ENCODE measurements around the gene STK33.

Gene STK33

GRCh38 chr11:8368194-8368593 is 225.8 kb downstream of the STK33 start:
- TF ChIP-seq TAF1 (IDR thresholded peaks at IDR 0.05; ENCODE audit: low read depth, low read length) = no peak
- no peak for TF ChIP-seq POLR2A (IDR thresholded peaks at IDR 0.05; ENCODE audit: low read depth, low read length)
- no peak for TF ChIP-seq SPI1 (IDR thresholded peaks at IDR 0.05; ENCODE audit: low read depth, low read length)
- TF ChIP-seq POLR2AphosphoS5 (IDR thresholded peaks at IDR 0.05; ENCODE audit: low read depth, low read length) = no peak
- TF ChIP-seq PAX5 (IDR thresholded peaks at IDR 0.05; ENCODE audit: insufficient read depth, low read length, severe bottlenecking) = no peak
- no peak for TF ChIP-seq POU2F2 (IDR thresholded peaks at IDR 0.05; ENCODE audit: low read depth, low read length)
- FAIRE-seq = no peak
- DNase-seq (ENCODE audit: insufficient read length, low spot score) = no peak

- TF ChIP-seq POLR2AphosphoS5 (IDR thresholded peaks at IDR 0.05; ENCODE audit: low read depth, low read length) = no peak
- TF ChIP-seq TAF1 (IDR thresholded peaks at IDR 0.05; ENCODE audit: low read depth, low read length) = no peak
- TF ChIP-seq POU2F2 (IDR thresholded peaks at IDR 0.05; ENCODE audit: low read depth, low read length) = no peak
- TF ChIP-seq SPI1 (IDR thresholded peaks at IDR 0.05; ENCODE audit: low read depth, low read length) = no peak
- TF ChIP-seq PAX5 (IDR thresholded peaks at IDR 0.05; ENCODE audit: insufficient read depth, low read length, severe bottlenecking) = no peak
- no peak for TF ChIP-seq POLR2A (IDR thresholded peaks at IDR 0.05; ENCODE audit: low read depth, low read length)
- FAIRE-seq (no peak), DNase-seq (ENCODE audit: insufficient read length, low spot score) (no peak)
These were observed 227.7 kb downstream of the STK33 start for GRCh38 chr11:8366316-8366715.

- no peak for FAIRE-seq
- TF ChIP-seq SPI1 (IDR thresholded peaks at IDR 0.05; ENCODE audit: low read depth, low read length) (no peak), PAX5 (IDR thresholded peaks at IDR 0.05; ENCODE audit: insufficient read depth, low read length, severe bottlenecking) (no peak), POLR2A (IDR thresholded peaks at IDR 0.05; ENCODE audit: low read depth, low read length) (no peak), TAF1 (IDR thresholded peaks at IDR 0.05; ENCODE audit: low read depth, low read length) (no peak), POU2F2 (IDR thresholded peaks at IDR 0.05; ENCODE audit: low read depth, low read length) (no peak), POLR2AphosphoS5 (IDR thresholded peaks at IDR 0.05; ENCODE audit: low read depth, low read length) (no peak)
- no peak for DNase-seq (ENCODE audit: insufficient read length, low spot score)
These were observed 228.6 kb downstream of the STK33 start for GRCh38 chr11:8365216-8365941.

DNA sequence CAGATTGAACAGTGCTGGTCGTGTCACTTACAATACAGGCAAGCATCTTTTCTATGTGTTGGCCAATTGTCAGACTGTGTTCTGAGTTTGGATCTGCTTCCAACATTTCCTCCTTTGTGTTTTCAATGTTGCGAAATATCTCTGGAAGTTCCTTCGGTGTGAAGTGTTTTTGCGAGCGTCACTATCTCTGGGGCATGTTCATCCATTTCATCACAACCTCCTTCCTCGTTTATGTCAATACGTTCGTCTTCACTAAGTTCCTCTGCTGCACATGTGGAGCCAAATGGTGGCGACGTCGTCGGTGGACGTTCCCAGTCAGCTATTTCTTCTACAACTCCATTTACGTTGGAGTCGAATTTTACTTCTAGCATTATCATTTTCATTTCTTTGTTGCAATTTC is 230.1 kb downstream of the STK33 start:
- no peak for DNase-seq (ENCODE audit: insufficient read length, low spot score)
- FAIRE-seq = no peak
- TF ChIP-seq POLR2A (IDR thresholded peaks at IDR 0.05; ENCODE audit: low read depth, low read length) (no peak), PAX5 (IDR thresholded peaks at IDR 0.05; ENCODE audit: insufficient read depth, low read length, severe bottlenecking) (no peak), POLR2AphosphoS5 (IDR thresholded peaks at IDR 0.05; ENCODE audit: low read depth, low read length) (no peak), POU2F2 (IDR thresholded peaks at IDR 0.05; ENCODE audit: low read depth, low read length) (no peak), SPI1 (IDR thresholded peaks at IDR 0.05; ENCODE audit: low read depth, low read length) (no peak), TAF1 (IDR thresholded peaks at IDR 0.05; ENCODE audit: low read depth, low read length) (no peak)

DNA sequence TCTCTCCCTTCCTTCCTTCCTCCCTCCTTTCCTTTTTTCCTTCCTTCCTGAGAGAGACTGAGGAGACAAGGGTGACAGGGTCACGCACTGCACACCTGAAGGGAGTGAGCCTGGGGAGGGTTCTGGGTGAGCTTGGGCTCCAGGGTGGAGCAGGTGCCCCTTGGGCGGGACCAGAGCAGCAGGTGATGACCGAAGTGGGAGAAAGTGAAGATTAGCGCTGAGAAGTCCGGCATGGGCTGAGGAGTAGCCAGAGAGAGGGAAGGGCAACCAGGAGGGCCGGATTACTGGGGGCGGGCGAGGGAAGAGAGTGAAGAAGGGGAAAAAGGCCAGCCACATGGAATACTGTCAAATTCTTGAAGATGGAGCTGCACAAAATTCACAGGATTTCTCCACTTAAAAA is 231.1 kb downstream of the STK33 start:
- FAIRE-seq (no peak), DNase-seq (ENCODE audit: insufficient read length, low spot score) (no peak)
- TF ChIP-seq POLR2AphosphoS5 (IDR thresholded peaks at IDR 0.05; ENCODE audit: low read depth, low read length) = no peak
- no peak for TF ChIP-seq TAF1 (IDR thresholded peaks at IDR 0.05; ENCODE audit: low read depth, low read length)
- TF ChIP-seq POLR2A (IDR thresholded peaks at IDR 0.05; ENCODE audit: low read depth, low read length) = no peak
- no peak for TF ChIP-seq SPI1 (IDR thresholded peaks at IDR 0.05; ENCODE audit: low read depth, low read length)
- TF ChIP-seq PAX5 (IDR thresholded peaks at IDR 0.05; ENCODE audit: insufficient read depth, low read length, severe bottlenecking) = no peak
- no peak for TF ChIP-seq POU2F2 (IDR thresholded peaks at IDR 0.05; ENCODE audit: low read depth, low read length)

DNA sequence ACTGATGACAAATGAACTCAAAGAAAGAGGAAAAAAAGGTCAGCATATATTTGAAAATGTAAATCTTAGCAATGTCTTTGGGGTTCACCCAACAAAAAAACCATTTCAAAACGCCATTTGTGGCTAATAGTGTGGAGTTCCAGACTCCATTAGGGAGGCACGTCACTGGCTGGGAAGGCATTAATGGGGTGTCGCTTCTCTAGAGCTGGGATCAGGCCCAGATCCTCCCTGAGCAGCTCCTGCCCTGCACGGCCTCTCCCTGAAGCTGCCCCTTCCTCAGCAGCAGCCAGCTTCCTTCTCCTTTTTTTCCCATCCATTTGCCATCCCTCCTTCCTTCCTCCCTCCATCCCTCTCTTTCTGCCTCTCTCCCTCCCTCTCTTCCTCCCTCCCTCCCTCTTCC is 231.5 kb downstream of the STK33 start:
- DNase-seq (ENCODE audit: insufficient read length, low spot score) (no peak), FAIRE-seq (no peak)
- TF ChIP-seq POLR2AphosphoS5 (IDR thresholded peaks at IDR 0.05; ENCODE audit: low read depth, low read length) (no peak), SPI1 (IDR thresholded peaks at IDR 0.05; ENCODE audit: low read depth, low read length) (no peak), PAX5 (IDR thresholded peaks at IDR 0.05; ENCODE audit: insufficient read depth, low read length, severe bottlenecking) (no peak), POU2F2 (IDR thresholded peaks at IDR 0.05; ENCODE audit: low read depth, low read length) (no peak), POLR2A (IDR thresholded peaks at IDR 0.05; ENCODE audit: low read depth, low read length) (no peak), TAF1 (IDR thresholded peaks at IDR 0.05; ENCODE audit: low read depth, low read length) (no peak)

- TF ChIP-seq TAF1 (IDR thresholded peaks at IDR 0.05; ENCODE audit: low read depth, low read length) = no peak
- no peak for FAIRE-seq
These were observed 232.3 kb downstream of the STK33 start for GRCh38 chr11:8361664-8362210.

GRCh38 chr11:8361206-8361605 is 232.8 kb downstream of the STK33 start:
- TF ChIP-seq POU2F2 (IDR thresholded peaks at IDR 0.05; ENCODE audit: low read depth, low read length) (no peak), PAX5 (IDR thresholded peaks at IDR 0.05; ENCODE audit: insufficient read depth, low read length, severe bottlenecking) (no peak), TAF1 (IDR thresholded peaks at IDR 0.05; ENCODE audit: low read depth, low read length) (no peak), SPI1 (IDR thresholded peaks at IDR 0.05; ENCODE audit: low read depth, low read length) (no peak), POLR2AphosphoS5 (IDR thresholded peaks at IDR 0.05; ENCODE audit: low read depth, low read length) (no peak), POLR2A (IDR thresholded peaks at IDR 0.05; ENCODE audit: low read depth, low read length) (no peak)
- no peak for FAIRE-seq

More at GRCh38 chr11:8361664-8362210, 232.3 kb downstream of the STK33 start:
- no peak for DNase-seq (ENCODE audit: insufficient read length, low spot score)

GRCh38 chr11:8360086-8360828 is 233.8 kb downstream of the STK33 start:
- no peak for TF ChIP-seq POLR2AphosphoS5 (IDR thresholded peaks at IDR 0.05; ENCODE audit: low read depth, low read length)
- no peak for TF ChIP-seq TAF1 (IDR thresholded peaks at IDR 0.05; ENCODE audit: low read depth, low read length)
- TF ChIP-seq SPI1 (IDR thresholded peaks at IDR 0.05; ENCODE audit: low read depth, low read length) = no peak
- TF ChIP-seq POLR2A (IDR thresholded peaks at IDR 0.05; ENCODE audit: low read depth, low read length) = no peak
- no peak for TF ChIP-seq PAX5 (IDR thresholded peaks at IDR 0.05; ENCODE audit: insufficient read depth, low read length, severe bottlenecking)
- no peak for TF ChIP-seq POU2F2 (IDR thresholded peaks at IDR 0.05; ENCODE audit: low read depth, low read length)
- DNase-seq (ENCODE audit: insufficient read length, low spot score) = no peak
- FAIRE-seq = no peak

More at GRCh38 chr11:8361206-8361605, 232.8 kb downstream of the STK33 start:
- DNase-seq (ENCODE audit: insufficient read length, low spot score) = no peak

All from GM12891 (cell line).